Measurements from ENCODE around the gene VIPAS39. TPM values are rescaled to one million over a fixed set of nuclear protein-coding genes. Genes with fewer than 3 reads are reported as not detected.

VIPAS39 gene
- total RNA-seq, 1 donor from 2014 or later = 17.8 TPM

DNA sequence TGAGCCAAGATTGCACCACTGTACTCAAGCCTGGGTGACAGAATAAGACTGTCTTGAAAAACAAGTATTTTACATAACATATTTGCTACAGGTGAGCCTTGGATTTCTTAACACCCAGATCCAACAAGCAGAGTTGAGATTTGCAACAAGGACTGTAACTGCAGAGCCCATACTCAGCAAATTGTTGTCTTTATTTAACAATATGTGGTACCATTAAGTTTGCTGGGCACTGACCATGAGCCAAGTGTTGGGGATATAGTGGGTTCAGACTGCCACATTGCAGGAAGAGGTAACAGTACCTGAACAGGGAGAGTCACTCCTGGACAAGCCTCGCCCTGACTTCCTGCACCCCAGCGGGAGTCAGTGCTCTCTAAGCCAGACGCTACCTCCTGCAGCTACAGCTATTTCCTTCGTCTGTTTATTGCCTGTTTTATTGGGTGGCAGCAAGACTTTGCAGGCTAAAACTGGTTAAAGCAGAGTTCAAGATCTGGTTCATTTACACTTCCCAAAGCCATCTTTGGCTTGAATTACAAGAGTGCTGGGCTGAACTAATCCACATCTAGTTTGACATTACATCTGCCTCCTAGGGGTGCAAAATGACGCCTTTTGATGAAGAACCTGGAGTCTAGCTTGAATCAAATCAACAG is 12.9 kb upstream of the VIPAS39 start:
- no peak for DNase-seq (ENCODE audit: low read depth)
- no peak overlapping the region for H3K4me3 ChIP-seq (ENCODE audit: low read depth, low read length)
- TF ChIP-seq, protein P1, sequence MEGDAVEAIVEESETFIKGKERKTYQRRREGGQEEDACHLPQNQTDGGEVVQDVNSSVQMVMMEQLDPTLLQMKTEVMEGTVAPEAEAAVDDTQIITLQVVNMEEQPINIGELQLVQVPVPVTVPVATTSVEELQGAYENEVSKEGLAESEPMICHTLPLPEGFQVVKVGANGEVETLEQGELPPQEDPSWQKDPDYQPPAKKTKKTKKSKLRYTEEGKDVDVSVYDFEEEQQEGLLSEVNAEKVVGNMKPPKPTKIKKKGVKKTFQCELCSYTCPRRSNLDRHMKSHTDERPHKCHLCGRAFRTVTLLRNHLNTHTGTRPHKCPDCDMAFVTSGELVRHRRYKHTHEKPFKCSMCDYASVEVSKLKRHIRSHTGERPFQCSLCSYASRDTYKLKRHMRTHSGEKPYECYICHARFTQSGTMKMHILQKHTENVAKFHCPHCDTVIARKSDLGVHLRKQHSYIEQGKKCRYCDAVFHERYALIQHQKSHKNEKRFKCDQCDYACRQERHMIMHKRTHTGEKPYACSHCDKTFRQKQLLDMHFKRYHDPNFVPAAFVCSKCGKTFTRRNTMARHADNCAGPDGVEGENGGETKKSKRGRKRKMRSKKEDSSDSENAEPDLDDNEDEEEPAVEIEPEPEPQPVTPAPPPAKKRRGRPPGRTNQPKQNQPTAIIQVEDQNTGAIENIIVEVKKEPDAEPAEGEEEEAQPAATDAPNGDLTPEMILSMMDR (conservative IDR thresholded peaks at IDR 0.05; ENCODE audit: low read depth, low read length) = no peak

DNA sequence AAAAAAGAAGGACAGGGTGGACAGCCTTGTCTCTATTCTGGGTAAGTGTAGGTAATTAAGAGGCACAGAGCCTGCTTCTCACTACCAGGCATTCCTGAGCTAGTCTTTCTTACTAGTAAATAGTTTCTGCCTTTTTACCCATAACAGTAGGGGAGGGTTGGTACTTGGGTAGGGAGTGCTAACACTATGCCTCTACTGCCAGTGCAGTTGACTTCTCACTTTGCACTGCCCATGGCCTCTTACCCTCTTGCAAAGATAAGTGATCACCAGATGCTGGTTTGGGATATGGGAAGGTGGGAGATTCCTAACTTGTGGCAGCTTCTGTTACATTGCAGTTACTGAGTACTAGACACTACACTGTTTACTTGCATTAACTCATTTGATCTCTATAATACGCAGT is 12.1 kb upstream of the VIPAS39 start:
- no peak for DNase-seq (ENCODE audit: low read depth)
- TF ChIP-seq, protein P1 (conservative IDR thresholded peaks at IDR 0.05; ENCODE audit: low read depth, low read length) = no peak

GRCh38 chr14:77469067-77469505 is 11.7 kb upstream of the VIPAS39 start:
- DNase-seq (ENCODE audit: low read depth) = no peak
- H3K4me3 ChIP-seq (ENCODE audit: low read depth, low read length) = no peak overlapping the region
- TF ChIP-seq, protein P1 (conservative IDR thresholded peaks at IDR 0.05; ENCODE audit: low read depth, low read length) = no peak

More for the DNA sequence above, 12.1 kb upstream of the VIPAS39 start:
- no peak overlapping the region for H3K4me3 ChIP-seq (ENCODE audit: low read depth, low read length)

- TF ChIP-seq, protein P1 (conservative IDR thresholded peaks at IDR 0.05; ENCODE audit: low read depth, low read length) = no peak
- H3K4me3 ChIP-seq (ENCODE audit: low read depth, low read length) = no peak overlapping the region
- no peak for DNase-seq (ENCODE audit: low read depth)
Observed at GRCh38 chr14:77467801-77468200, 10.4 kb upstream of the VIPAS39 start.

DNA sequence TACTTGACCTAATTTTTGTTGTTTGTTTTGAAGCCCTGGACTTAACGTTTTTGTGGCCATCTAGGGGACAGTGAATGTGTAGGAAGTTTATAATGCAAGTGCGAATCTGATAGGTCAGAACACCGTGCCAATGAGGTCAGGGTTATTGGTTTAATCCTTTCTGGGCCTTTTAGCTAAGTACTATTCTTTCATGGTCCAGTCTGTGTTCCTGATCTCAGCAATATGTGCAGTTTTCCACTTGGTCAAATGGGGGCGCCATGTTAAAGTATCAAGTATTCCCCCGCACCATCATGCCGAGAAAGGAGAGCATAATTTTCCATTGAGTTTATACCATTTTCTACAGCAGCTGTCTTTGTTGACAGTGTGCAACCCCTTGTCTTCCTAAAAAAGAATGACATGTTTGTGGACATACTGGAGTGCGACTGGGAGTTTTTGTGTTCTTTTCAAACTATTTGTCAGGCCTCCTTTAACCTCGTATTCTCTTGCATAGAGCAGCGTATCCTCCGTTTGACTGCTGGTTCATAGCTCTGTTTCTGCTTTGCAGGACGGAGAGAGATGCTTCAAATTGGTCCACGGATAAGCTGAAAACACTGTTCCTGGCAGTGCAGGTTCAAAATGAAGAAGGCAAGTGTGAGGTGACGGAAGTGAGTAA is 1.8 kb upstream of the VIPAS39 start:
- DNase-seq (ENCODE audit: low read depth) = peak; percentile 26
- H3K4me3 ChIP-seq (ENCODE audit: low read depth, low read length) = peak overlapping the region; percentile 81
- TF ChIP-seq, protein P1 (conservative IDR thresholded peaks at IDR 0.05; ENCODE audit: low read depth, low read length) = peak; percentile 89

- TF ChIP-seq, protein P1 (conservative IDR thresholded peaks at IDR 0.05; ENCODE audit: low read depth, low read length) = no peak
- DNase-seq (ENCODE audit: low read depth) = no peak
- H3K4me3 ChIP-seq (ENCODE audit: low read depth, low read length) = peak overlapping the region; percentile 81
Observed at GRCh38 chr14:77458249-77458950, 999 bp upstream of the VIPAS39 start.

Data from epithelial cell of proximal tubule (primary cell).